HG03378 (cell line): Measurements from ENCODE around the gene ATP2B3.
A peak's percentile ranks its signal among the peaks of the same experiment; 100 is the strongest.

Experiments used
- ATAC-seq: cut with Tn5 transposase; IDR thresholded peaks from one replicate; pipeline ENCODE4 v1.9.1; 2021; ENCODE audit warnings: mild to moderate bottlenecking, moderate library complexity; ENCODE audit not compliant: unreplicated experiment

ATP2B3 gene

GRCh38 chrX:153564047-153564606 is 46.7 kb downstream of the ATP2B3 start:
- no peak for ATAC-seq

GRCh38 chrX:153565996-153566580 is 48.6 kb downstream of the ATP2B3 start:
- no peak for ATAC-seq

- ATAC-seq: no peak
Observed at GRCh38 chrX:153568451-153569011, 51.1 kb downstream of the ATP2B3 start.

- ATAC-seq: no peak
Observed at GRCh38 chrX:153569475-153569874, 52.0 kb downstream of the ATP2B3 start.

GRCh38 chrX:153571534-153571908 is 54.1 kb downstream of the ATP2B3 start:
- ATAC-seq: no peak

- ATAC-seq: no peak
Observed at GRCh38 chrX:153572601-153573000, 55.2 kb downstream of the ATP2B3 start.

GRCh38 chrX:153573984-153574383 is 56.5 kb downstream of the ATP2B3 start:
- no peak for ATAC-seq

- no peak for ATAC-seq
Observed at GRCh38 chrX:153576239-153576870, 58.9 kb downstream of the ATP2B3 start.

- ATAC-seq: no peak
Observed at GRCh38 chrX:153576961-153577360, 59.5 kb downstream of the ATP2B3 start.

- no peak for ATAC-seq
Observed at GRCh38 chrX:153578200-153578835, 60.9 kb downstream of the ATP2B3 start.

- no peak for ATAC-seq
Observed at GRCh38 chrX:153578889-153579288, 61.4 kb downstream of the ATP2B3 start.

- ATAC-seq: no peak
Observed at GRCh38 chrX:153580700-153581386, 63.4 kb downstream of the ATP2B3 start.

GRCh38 chrX:153582896-153583295 is 65.5 kb downstream of the ATP2B3 start:
- ATAC-seq: peak; percentile 98

GRCh38 chrX:153583433-153583832 is 66.0 kb downstream of the ATP2B3 start:
- ATAC-seq: no peak

- ATAC-seq: no peak
Observed at GRCh38 chrX:153585827-153586226, 68.4 kb downstream of the ATP2B3 start.

- no peak for ATAC-seq
Observed at GRCh38 chrX:153587342-153587741, 69.9 kb downstream of the ATP2B3 start.

GRCh38 chrX:153588021-153588781 is 70.8 kb downstream of the ATP2B3 start:
- no peak for ATAC-seq

GRCh38 chrX:153588782-153589446 is 71.5 kb downstream of the ATP2B3 start:
- no peak for ATAC-seq

GRCh38 chrX:153590961-153591956 is 73.8 kb downstream of the ATP2B3 start:
- ATAC-seq: no peak
